Uterus (tissue), 2 donors: ENCODE data around the gene MCUB.
"Not testable (repeated sequence)": the region's sequence is repeated elsewhere in the genome, so short reads cannot be mapped to it uniquely, and the experiment has no call there.

Source experiments
- CTCF ChIP-seq, 4 experiments: fragments of 200-600 bp in 2 of 4; fragments of 450-650 bp in 2 of 4; sonication (generic) in 2 of 4; IDR thresholded peaks; one replicate each; pipeline ENCODE4 v1.5.1; 2016 to 2019; ENCODE audit warnings: antibody characterized with exemption in 4 of 4, mild to moderate bottlenecking in 2 of 4, moderate library complexity in 1 of 4
- POLR2A ChIP-seq, 2 donors: fragments of 450-650 bp; IDR thresholded peaks; one replicate each; pipeline ENCODE4 v1.6.1; 2016; ENCODE audit warnings: antibody characterized with exemption in 2 of 2, mild to moderate bottlenecking in 1 of 2, moderate library complexity in 1 of 2

- TF ChIP-seq CTCF, POLR2A (IDR thresholded peaks at IDR 0.05): not testable (repeated sequence)
Observed at GRCh38 chr4:109596420-109597085, 36.5 kb downstream of the MCUB start.
